AG20443 (cell line): Measurements from ENCODE around the gene DMD.

Experiments
- DNase-seq: peaks from one replicate; pipeline ENCODE4 v3.0.0; 2012; ENCODE audit warnings: low spot score, mixed read lengths

DMD gene

GRCh38 chrX:31338991-31339350, 1872.4 kb downstream of the DMD start:
- no peak for DNase-seq

GRCh38 chrX:31337332-31337731, 1874.0 kb downstream of the DMD start:
- no peak for DNase-seq

DNA sequence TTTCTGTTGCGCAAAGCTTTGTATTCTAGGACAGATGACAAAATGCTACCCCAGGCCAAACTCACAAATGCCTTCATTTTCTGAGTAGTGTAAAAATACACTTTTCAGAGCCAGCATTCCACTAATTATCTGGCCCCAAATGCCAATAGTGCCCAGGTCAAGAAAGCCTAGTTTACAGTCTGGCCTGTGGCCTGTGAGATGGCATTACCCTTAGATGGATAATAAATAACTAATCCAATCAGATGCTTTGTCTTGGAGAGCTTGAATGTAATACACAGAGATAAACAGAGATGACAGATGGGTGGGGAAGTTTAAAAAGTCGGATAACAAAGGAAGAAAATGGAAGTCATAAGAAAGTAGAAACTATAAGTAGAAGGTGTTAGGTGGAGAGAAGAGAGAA, 1874.9 kb downstream of the DMD start:
- no peak for DNase-seq

- no peak for DNase-seq
Measured at GRCh38 chrX:31334997-31335396, 1876.4 kb downstream of the DMD start.

GRCh38 chrX:31333165-31333831, 1878.1 kb downstream of the DMD start:
- DNase-seq = peak; percentile 25

DNA sequence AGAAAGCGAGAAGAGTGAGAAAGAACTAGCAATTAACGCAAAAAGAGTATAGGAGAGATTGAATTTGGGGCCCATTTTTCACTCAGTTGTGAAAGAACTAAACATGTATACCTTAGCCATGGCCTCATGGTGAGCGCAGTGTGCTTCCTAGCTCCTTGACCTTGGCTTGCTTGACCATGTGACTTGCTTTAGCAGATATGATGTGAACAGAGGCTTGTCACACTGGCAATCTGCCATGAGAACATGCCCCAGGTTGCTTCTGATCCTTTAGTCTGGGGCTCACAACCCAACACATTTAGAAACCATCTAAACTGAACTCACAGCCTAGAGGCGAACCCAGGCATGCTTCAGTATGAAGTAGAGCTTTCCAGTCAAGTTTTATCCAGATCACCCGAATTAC, 1879.4 kb downstream of the DMD start:
- no peak for DNase-seq

GRCh38 chrX:31331015-31331414, 1880.3 kb downstream of the DMD start:
- no peak for DNase-seq

DNA sequence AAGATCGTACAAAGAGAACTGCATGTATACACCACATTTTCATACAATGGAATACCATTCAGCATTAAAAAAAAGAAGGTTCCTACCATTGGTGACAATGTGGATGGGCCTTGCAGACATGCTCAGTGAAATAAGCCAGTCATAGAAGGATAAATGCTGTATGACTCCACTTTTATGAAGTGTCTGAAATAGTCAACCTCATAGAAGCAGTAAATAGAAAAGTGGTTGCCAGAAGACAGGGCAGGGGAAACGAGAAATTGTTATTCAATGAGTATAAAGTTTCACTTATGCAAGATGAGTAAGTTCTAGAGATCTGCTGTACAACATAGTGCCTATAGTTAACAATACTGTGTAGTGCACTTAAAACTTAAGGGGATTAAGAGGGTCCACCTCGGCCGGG, 1882.1 kb downstream of the DMD start:
- no peak for DNase-seq

GRCh38 chrX:31323658-31324057, 1887.7 kb downstream of the DMD start:
- no peak for DNase-seq

GRCh38 chrX:31320740-31321139, 1890.6 kb downstream of the DMD start:
- DNase-seq = no peak

DNA sequence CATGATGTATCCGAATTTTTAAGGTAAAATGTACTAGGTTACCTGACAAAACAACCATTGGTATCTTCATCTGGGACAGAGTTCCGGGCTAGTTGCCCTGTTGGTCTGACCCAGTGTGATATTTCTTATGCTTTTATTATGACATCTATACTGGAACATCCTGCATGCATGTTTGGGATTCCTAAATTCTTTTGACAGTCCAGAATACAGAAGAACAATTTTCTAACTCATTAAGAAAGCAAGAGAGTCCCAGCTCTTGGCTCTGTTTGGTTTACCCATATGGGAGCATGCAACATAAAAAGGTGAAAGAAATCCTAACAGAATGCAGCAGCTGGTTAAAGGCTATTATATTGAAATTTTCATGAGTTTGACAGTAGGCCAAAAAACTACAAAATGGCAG, 1891.8 kb downstream of the DMD start:
- DNase-seq = no peak

- no peak for DNase-seq
Measured at GRCh38 chrX:31318866-31319265, 1892.5 kb downstream of the DMD start.

GRCh38 chrX:31316340-31316991, 1894.9 kb downstream of the DMD start:
- DNase-seq = no peak

DNA sequence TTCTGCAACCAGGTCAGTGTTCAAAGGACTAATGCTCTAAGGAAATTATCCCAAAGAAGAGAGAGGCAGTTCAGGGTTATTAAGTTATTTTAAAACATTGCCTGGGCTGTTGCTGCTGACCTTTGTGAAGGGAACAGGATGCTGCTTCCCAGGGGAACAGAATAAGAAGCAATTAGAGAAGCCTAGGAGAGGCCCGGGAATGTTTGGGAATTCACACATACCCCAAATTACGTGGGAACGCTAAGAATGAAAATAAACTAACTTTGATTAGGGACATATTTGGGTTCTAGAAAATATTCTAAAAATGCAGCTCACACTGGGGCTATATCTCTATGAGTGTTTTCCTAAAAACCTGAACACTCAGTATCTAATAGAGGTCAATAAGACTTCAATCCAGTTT, 1896.4 kb downstream of the DMD start:
- peak; percentile 29 for DNase-seq

DNA sequence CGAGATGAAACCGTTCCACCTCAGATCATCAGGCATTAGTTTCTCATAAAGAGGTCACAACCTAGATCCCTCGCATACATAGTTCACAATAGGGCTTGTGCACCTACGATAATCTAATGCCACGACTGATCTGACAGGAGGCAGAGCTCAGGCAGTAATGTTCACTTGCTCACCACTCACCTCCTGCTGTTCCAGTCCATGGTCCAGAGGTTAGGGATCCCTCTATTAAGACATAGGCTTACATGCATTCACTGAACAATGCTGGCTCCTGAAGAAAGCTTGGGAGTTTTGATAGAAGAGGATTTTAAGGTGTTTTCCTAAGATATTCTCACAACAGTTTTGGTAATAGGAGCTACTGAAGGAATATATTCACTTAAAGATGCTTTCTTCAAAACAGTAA, 1903.4 kb downstream of the DMD start:
- no peak for DNase-seq

GRCh38 chrX:31302573-31303075, 1908.7 kb downstream of the DMD start:
- DNase-seq = no peak

GRCh38 chrX:31301941-31302340, 1909.4 kb downstream of the DMD start:
- DNase-seq = no peak

DNA sequence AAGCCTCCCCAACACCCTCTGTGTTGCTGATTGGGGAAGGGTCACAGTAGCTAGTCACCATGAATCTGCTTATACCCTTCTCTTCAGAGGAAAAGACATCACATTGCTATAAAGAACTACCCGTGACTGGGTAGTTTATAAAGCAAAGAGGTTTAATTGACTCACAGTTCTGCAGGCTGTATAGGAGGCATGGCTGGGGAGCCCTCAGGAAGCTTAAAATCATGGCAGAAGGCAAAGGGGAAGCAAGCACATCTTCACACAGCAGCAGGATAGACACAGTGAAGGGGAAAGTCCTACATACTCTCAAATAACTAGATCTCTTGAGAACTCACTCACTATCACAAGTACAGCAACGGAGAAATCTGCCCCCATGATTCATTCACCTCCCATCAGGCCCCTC, 1910.1 kb downstream of the DMD start:
- no peak for DNase-seq

DNA sequence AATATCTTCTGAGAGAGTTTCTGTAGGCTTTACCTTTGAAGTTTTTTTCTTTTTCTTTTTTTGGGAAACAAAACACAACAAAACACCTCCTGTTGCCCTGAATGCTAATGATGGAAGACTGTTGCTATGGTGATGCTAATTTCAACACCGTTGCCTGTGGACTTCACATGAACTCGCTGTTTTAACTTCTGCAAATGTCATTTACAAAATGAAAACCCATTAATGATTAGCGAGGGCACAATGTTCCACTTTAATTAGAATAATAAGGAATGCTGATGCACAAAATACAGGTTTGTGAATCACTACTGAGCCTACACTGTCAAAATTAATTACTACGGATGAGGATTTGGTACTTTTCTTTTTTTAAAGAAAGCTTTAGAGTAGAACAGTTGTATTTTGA, 1912.4 kb downstream of the DMD start:
- DNase-seq = no peak

GRCh38 chrX:31297881-31298280, 1913.5 kb downstream of the DMD start:
- DNase-seq = no peak

DNA sequence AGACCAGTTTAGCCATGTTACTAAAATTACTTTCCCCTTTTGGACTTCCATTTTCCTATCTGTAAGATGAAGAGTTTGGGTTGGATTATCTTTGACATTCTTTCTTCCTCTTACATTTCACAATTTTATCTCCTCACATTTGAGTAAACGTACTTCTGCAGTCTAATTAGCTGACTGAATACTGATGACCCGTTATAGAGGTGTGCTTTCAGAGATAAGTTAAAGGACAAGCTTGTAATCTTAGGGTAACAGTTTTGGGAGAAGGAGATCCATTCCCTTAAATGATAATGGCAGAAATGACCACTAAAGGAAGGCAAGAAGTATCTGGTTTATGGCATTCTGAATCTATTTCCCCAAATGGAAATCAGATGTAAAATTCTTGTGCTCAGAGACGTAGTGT, 1916.9 kb downstream of the DMD start:
- DNase-seq = no peak

GRCh38 chrX:31293409-31293808, 1917.9 kb downstream of the DMD start:
- no peak for DNase-seq

- DNase-seq = no peak
Measured at GRCh38 chrX:31291131-31291530, 1920.2 kb downstream of the DMD start.

GRCh38 chrX:31287861-31288260, 1923.5 kb downstream of the DMD start:
- DNase-seq = no peak
